ENCODE measurements around the gene LIN54.
"Not testable (repeated sequence)": the region's sequence is repeated elsewhere in the genome, so short reads cannot be mapped to it uniquely, and the experiment has no call there.

Gene LIN54

GRCh38 chr4:83028976-83029375 lies 18.4 kb upstream of the LIN54 start:
- no peaks in the 10 kb centered on the region for H3K9me2 ChIP-seq (replicated peaks; ENCODE audit: low read depth, low read length)

GRCh38 chr4:83025563-83025962 lies 14.9 kb upstream of the LIN54 start:
- Histone ChIP-seq H3K4me3 (ENCODE audit: low read length, poor library complexity, severe bottlenecking) (no peak overlapping the region), H4K20me1 (ENCODE audit: insufficient read depth, low read length, poor library complexity, severe bottlenecking) (no peaks in the 10 kb centered on the region), H3K27me3 (ENCODE audit: insufficient read depth, low read length, poor library complexity, severe bottlenecking) (no peaks in the 10 kb centered on the region), H3K9me2 (replicated peaks; ENCODE audit: low read depth, low read length) (no peaks in the 10 kb centered on the region), H3K9ac (ENCODE audit: low read depth, low read length, poor library complexity, severe bottlenecking) (no peak overlapping the region), H3K79me2 (ENCODE audit: insufficient read depth, low read length) (no peaks in the 10 kb centered on the region), H3K4me2 (ENCODE audit: low read depth, low read length, poor library complexity, severe bottlenecking) (no peak overlapping the region), H3K4me1 (ENCODE audit: insufficient read depth, low read length, poor library complexity, severe bottlenecking) (peaks cover 9% of the 10 kb centered on the region), H3F3A (ENCODE audit: low read depth) (no peaks in the 10 kb centered on the region), H2AFZ (ENCODE audit: low read length) (no peak overlapping the region; the same call in 1 of the 2 replicates), H3K36me3 (ENCODE audit: insufficient read depth, low read length) (no peaks in the 10 kb centered on the region), H3K9me3 (ENCODE audit: insufficient read depth, low read depth, low read length) (no peaks in the 10 kb centered on the region)
- TF ChIP-seq, protein P1, sequence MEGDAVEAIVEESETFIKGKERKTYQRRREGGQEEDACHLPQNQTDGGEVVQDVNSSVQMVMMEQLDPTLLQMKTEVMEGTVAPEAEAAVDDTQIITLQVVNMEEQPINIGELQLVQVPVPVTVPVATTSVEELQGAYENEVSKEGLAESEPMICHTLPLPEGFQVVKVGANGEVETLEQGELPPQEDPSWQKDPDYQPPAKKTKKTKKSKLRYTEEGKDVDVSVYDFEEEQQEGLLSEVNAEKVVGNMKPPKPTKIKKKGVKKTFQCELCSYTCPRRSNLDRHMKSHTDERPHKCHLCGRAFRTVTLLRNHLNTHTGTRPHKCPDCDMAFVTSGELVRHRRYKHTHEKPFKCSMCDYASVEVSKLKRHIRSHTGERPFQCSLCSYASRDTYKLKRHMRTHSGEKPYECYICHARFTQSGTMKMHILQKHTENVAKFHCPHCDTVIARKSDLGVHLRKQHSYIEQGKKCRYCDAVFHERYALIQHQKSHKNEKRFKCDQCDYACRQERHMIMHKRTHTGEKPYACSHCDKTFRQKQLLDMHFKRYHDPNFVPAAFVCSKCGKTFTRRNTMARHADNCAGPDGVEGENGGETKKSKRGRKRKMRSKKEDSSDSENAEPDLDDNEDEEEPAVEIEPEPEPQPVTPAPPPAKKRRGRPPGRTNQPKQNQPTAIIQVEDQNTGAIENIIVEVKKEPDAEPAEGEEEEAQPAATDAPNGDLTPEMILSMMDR (conservative IDR thresholded peaks at IDR 0.05; ENCODE audit: low read length) = no peak
- TF ChIP-seq EZH2phosphoT487 (IDR thresholded peaks at IDR 0.05; ENCODE audit: borderline replicate concordance) = no peak

More at GRCh38 chr4:83028976-83029375, 18.4 kb upstream of the LIN54 start:
- H3K4me3 ChIP-seq (ENCODE audit: low read length, poor library complexity, severe bottlenecking) = no peak overlapping the region
- H3K4me1 ChIP-seq (ENCODE audit: insufficient read depth, low read length, poor library complexity, severe bottlenecking) = peaks cover 6% of the 10 kb centered on the region
- no peaks in the 10 kb centered on the region for H3K9me3 ChIP-seq (ENCODE audit: insufficient read depth, low read depth, low read length)
- peak overlapping the region; percentile 5 for H3K9ac ChIP-seq (ENCODE audit: low read depth, low read length, poor library complexity, severe bottlenecking)
- peaks cover under 1% of the 10 kb centered on the region; the same call in 1 of the 2 replicates for H3F3A ChIP-seq (ENCODE audit: low read depth)
- H3K36me3 ChIP-seq (ENCODE audit: insufficient read depth, low read length) = no peaks in the 10 kb centered on the region
- H4K20me1 ChIP-seq (ENCODE audit: insufficient read depth, low read length, poor library complexity, severe bottlenecking) = no peaks in the 10 kb centered on the region
- no peaks in the 10 kb centered on the region for H3K79me2 ChIP-seq (ENCODE audit: insufficient read depth, low read length)
- TF ChIP-seq, protein P1 (conservative IDR thresholded peaks at IDR 0.05; ENCODE audit: low read length) = no peak
- no peak for TF ChIP-seq EZH2phosphoT487 (IDR thresholded peaks at IDR 0.05; ENCODE audit: borderline replicate concordance)
- peak overlapping the region; percentile 65 for H2AFZ ChIP-seq (ENCODE audit: low read length)
- no peaks in the 10 kb centered on the region for H3K27me3 ChIP-seq (ENCODE audit: insufficient read depth, low read length, poor library complexity, severe bottlenecking)
- peak overlapping the region; percentile 3 for H3K4me2 ChIP-seq (ENCODE audit: low read depth, low read length, poor library complexity, severe bottlenecking)

DNA sequence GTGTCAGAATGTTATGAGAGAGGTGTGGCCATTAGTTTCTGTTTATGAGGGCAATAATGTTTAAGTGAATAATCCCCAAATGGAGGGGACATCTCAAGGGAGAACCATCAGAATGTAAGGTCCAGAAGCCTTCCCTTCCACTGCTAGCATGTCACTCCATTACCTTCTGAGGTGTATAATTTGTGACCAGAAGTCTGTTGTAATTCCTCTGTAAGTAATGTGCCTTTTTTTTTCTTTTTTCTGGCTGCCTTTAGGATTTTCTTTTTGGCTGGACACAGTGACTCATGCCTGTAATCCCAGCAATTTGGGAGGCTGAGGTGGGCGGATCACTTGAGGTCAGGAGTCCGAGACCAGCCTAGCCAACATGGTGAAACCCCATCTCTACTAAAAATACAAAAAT lies 13.6 kb upstream of the LIN54 start:
- H3K9me3 ChIP-seq (ENCODE audit: insufficient read depth, low read depth, low read length) = no peaks in the 10 kb centered on the region
- no peaks in the 10 kb centered on the region for H4K20me1 ChIP-seq (ENCODE audit: insufficient read depth, low read length, poor library complexity, severe bottlenecking)
- H3K4me2 ChIP-seq (ENCODE audit: low read depth, low read length, poor library complexity, severe bottlenecking) = no peak overlapping the region
- no peaks in the 10 kb centered on the region for H3K79me2 ChIP-seq (ENCODE audit: insufficient read depth, low read length)
- peaks cover 20% of the 10 kb centered on the region for H3K4me1 ChIP-seq (ENCODE audit: insufficient read depth, low read length, poor library complexity, severe bottlenecking)
- TF ChIP-seq, protein P1 (conservative IDR thresholded peaks at IDR 0.05; ENCODE audit: low read length) = no peak
- no peak for TF ChIP-seq EZH2phosphoT487 (IDR thresholded peaks at IDR 0.05; ENCODE audit: borderline replicate concordance)
- H3F3A ChIP-seq (ENCODE audit: low read depth) = no peaks in the 10 kb centered on the region; the same call in 1 of the 2 replicates
- no peaks in the 10 kb centered on the region for H3K27me3 ChIP-seq (ENCODE audit: insufficient read depth, low read length, poor library complexity, severe bottlenecking)
- no peak overlapping the region for H3K4me3 ChIP-seq (ENCODE audit: low read length, poor library complexity, severe bottlenecking)
- H3K9ac ChIP-seq (ENCODE audit: low read depth, low read length, poor library complexity, severe bottlenecking) = no peak overlapping the region
- no peaks in the 10 kb centered on the region for H3K9me2 ChIP-seq (replicated peaks; ENCODE audit: low read depth, low read length)
- H2AFZ ChIP-seq (ENCODE audit: low read length) = no peak overlapping the region
- H3K36me3 ChIP-seq (ENCODE audit: insufficient read depth, low read length) = no peaks in the 10 kb centered on the region

DNA sequence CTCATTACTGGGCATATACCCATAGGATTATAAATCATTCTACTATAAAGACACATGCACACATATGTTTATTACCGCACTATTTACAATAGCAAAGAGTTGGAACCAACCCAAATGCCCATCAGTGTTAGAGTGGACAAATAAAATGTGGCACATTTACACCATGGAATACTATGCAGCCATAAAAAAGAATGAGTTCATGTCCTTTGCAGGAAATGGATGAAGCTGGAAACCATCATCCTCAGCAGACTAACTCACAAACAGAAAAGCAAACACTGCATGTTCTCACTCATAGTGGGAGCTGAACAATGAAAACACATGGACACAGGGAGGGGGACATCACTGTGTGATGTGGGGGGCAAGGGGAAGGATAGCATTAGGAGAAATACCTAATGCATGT lies 13.0 kb upstream of the LIN54 start:
- not testable (repeated sequence) for H3K79me2 ChIP-seq (ENCODE audit: insufficient read depth, low read length)

More for the DNA sequence above, 13.0 kb upstream of the LIN54 start:
- not testable (repeated sequence) for H3K4me2 ChIP-seq (ENCODE audit: low read depth, low read length, poor library complexity, severe bottlenecking); H3K9me2 ChIP-seq (replicated peaks; ENCODE audit: low read depth, low read length); H3F3A ChIP-seq (ENCODE audit: low read depth); H4K20me1 ChIP-seq (ENCODE audit: insufficient read depth, low read length, poor library complexity, severe bottlenecking); H2AFZ ChIP-seq (ENCODE audit: low read length); H3K4me3 ChIP-seq (ENCODE audit: low read length, poor library complexity, severe bottlenecking); H3K9me3 ChIP-seq (ENCODE audit: insufficient read depth, low read depth, low read length); H3K9ac ChIP-seq (ENCODE audit: low read depth, low read length, poor library complexity, severe bottlenecking); H3K36me3 ChIP-seq (ENCODE audit: insufficient read depth, low read length); H3K27me3 ChIP-seq (ENCODE audit: insufficient read depth, low read length, poor library complexity, severe bottlenecking)
- peaks cover 15% of the 10 kb centered on the region for H3K4me1 ChIP-seq (ENCODE audit: insufficient read depth, low read length, poor library complexity, severe bottlenecking)
